ENCODE measurements around the gene IP6K3.

The IP6K3 gene

DNA sequence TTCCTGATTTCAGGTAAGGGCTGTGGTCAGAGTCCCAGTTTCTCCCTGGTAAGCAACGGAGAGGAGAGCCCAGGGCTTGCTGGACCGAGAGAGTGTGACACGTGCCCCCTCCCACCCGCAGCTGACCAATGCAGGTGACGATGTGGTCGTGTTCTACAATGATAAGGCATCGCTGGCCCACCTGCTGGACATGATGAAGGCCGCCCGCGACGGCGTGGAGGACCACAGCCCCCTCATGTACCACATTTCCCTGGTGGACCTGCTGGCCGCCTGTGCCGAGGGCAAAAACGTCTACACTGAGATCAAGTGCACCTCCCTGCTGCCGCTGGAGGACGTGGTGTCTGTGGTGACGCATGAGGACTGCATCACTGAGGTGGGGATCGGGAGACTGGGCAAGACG, 66.9 kb downstream of the IP6K3 start:
- H3K9ac ChIP-seq, result no peak overlapping the region
- no peak overlapping the region for H3K4me3 ChIP-seq (ENCODE audit: low read depth, low read length)
- H3K79me2 ChIP-seq, result no peaks in the 10 kb centered on the region
- H2AFZ ChIP-seq, result no peak overlapping the region
- TF ChIP-seq, protein P1, sequence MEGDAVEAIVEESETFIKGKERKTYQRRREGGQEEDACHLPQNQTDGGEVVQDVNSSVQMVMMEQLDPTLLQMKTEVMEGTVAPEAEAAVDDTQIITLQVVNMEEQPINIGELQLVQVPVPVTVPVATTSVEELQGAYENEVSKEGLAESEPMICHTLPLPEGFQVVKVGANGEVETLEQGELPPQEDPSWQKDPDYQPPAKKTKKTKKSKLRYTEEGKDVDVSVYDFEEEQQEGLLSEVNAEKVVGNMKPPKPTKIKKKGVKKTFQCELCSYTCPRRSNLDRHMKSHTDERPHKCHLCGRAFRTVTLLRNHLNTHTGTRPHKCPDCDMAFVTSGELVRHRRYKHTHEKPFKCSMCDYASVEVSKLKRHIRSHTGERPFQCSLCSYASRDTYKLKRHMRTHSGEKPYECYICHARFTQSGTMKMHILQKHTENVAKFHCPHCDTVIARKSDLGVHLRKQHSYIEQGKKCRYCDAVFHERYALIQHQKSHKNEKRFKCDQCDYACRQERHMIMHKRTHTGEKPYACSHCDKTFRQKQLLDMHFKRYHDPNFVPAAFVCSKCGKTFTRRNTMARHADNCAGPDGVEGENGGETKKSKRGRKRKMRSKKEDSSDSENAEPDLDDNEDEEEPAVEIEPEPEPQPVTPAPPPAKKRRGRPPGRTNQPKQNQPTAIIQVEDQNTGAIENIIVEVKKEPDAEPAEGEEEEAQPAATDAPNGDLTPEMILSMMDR (IDR thresholded peaks at IDR 0.05), result no peak
- no peak overlapping the region for H3K4me2 ChIP-seq (ENCODE audit: low read length)
- no peaks in the 10 kb centered on the region for H3K27me3 ChIP-seq (ENCODE audit: control insufficient read depth, insufficient read depth, low read length)
- no peaks in the 10 kb centered on the region for H3K9me3 ChIP-seq (ENCODE audit: control insufficient read depth, low read length)
- no peaks in the 10 kb centered on the region for H3K4me1 ChIP-seq
- H3K27ac ChIP-seq, result no peak overlapping the region
- H3K36me3 ChIP-seq (ENCODE audit: control insufficient read depth, insufficient read depth, low read length), result no peaks in the 10 kb centered on the region

GRCh38 chr6:33678932-33679490, 67.7 kb downstream of the IP6K3 start:
- no peaks in the 10 kb centered on the region for H3K27me3 ChIP-seq (ENCODE audit: control insufficient read depth, insufficient read depth, low read length)
- H3K4me2 ChIP-seq (ENCODE audit: low read length), result no peak overlapping the region
- no peak overlapping the region for H2AFZ ChIP-seq
- H3K4me1 ChIP-seq, result no peaks in the 10 kb centered on the region
- H3K9ac ChIP-seq, result no peak overlapping the region
- no peaks in the 10 kb centered on the region for H3K79me2 ChIP-seq
- no peaks in the 10 kb centered on the region for H3K36me3 ChIP-seq (ENCODE audit: control insufficient read depth, insufficient read depth, low read length)
- no peaks in the 10 kb centered on the region for H3K9me3 ChIP-seq (ENCODE audit: control insufficient read depth, low read length)
- H3K4me3 ChIP-seq (ENCODE audit: low read depth, low read length), result no peak overlapping the region
- TF ChIP-seq, protein P1 (IDR thresholded peaks at IDR 0.05), result no peak
- no peak overlapping the region for H3K27ac ChIP-seq

DNA sequence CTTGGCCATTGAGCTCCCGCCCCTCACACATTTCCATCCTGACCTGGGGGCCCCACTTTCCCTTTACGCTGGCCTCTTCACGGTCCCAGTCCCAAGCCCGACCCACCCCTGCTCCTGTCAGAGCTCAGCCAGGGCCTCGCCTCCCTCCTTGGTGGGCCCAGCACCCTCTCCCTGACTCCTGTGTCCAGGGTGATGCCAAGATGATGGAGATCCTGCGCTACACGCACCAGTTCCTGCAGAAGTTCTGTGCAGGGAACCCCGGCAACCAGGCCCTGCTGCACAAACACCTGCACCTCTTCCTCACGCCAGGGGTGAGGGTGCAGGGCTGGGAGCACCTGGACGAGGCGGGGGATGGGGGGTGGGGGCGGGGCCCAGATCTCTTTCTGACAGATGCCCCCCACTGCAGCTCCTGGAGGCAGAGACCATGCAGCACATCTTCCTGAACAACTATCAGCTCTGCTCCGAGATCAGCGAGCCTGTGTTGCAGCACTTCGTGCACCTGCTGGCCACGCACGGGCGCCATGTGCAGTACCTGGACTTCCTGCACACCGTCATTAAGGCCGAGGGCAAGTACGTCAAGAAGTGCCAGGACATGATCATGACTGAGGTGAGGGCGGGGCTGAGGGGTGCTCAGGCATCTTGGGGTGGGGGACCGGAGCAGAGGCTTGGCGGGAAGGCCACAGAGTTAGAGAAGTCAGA, 68.3 kb downstream of the IP6K3 start:
- H3K4me2 ChIP-seq (ENCODE audit: low read length), result no peak overlapping the region
- H3K27ac ChIP-seq, result no peak overlapping the region
- H3K9ac ChIP-seq, result no peak overlapping the region
- TF ChIP-seq, protein P1 (IDR thresholded peaks at IDR 0.05), result no peak
- no peak overlapping the region for H3K4me3 ChIP-seq (ENCODE audit: low read depth, low read length)
- H3K36me3 ChIP-seq (ENCODE audit: control insufficient read depth, insufficient read depth, low read length), result no peaks in the 10 kb centered on the region
- no peaks in the 10 kb centered on the region for H3K79me2 ChIP-seq
- H3K9me3 ChIP-seq (ENCODE audit: control insufficient read depth, low read length), result no peaks in the 10 kb centered on the region
- H2AFZ ChIP-seq, result no peak overlapping the region
- H3K4me1 ChIP-seq, result no peaks in the 10 kb centered on the region
- H3K27me3 ChIP-seq (ENCODE audit: control insufficient read depth, insufficient read depth, low read length), result no peaks in the 10 kb centered on the region

- no peaks in the 10 kb centered on the region for H3K9me3 ChIP-seq (ENCODE audit: control insufficient read depth, low read length)
These were observed 69.0 kb downstream of the IP6K3 start for GRCh38 chr6:33677689-33678088.

More at GRCh38 chr6:33677689-33678088, 69.0 kb downstream of the IP6K3 start:
- no peaks in the 10 kb centered on the region for H3K27me3 ChIP-seq (ENCODE audit: control insufficient read depth, insufficient read depth, low read length)
- H3K79me2 ChIP-seq, result no peaks in the 10 kb centered on the region
- TF ChIP-seq, protein P1 (IDR thresholded peaks at IDR 0.05), result no peak
- no peak overlapping the region for H3K27ac ChIP-seq
- H3K9ac ChIP-seq, result no peak overlapping the region
- no peak overlapping the region for H3K4me2 ChIP-seq (ENCODE audit: low read length)
- no peaks in the 10 kb centered on the region for H3K4me1 ChIP-seq
- no peak overlapping the region for H3K4me3 ChIP-seq (ENCODE audit: low read depth, low read length)
- H2AFZ ChIP-seq, result no peak overlapping the region
- H3K36me3 ChIP-seq (ENCODE audit: control insufficient read depth, insufficient read depth, low read length), result no peaks in the 10 kb centered on the region

Data from parathyroid adenoma (tissue), 2 donors.